Activated naive CD8-positive, alpha-beta T cell treated with anti-CD3 and anti-CD28 coated beads for 36 hours (primary cell): ENCODE results near the gene SRL. TPM values are rescaled to one million over a fixed set of nuclear protein-coding genes. Genes with fewer than 3 reads are reported as not detected.
"Not testable (repeated sequence)": the region's sequence is repeated elsewhere in the genome, so short reads cannot be mapped to it uniquely, and the experiment has no call there.

Experiments
- DNase-seq: peaks from one replicate; pipeline ENCODE4 v3.0.0; 2021
- H3K27ac Mint-ChIP-seq: one replicate; pipeline ENCODE4 v1.8.0; 2022; ENCODE audit warnings: mild to moderate bottlenecking, moderate library complexity, mixed read lengths
- H3K27me3 Mint-ChIP-seq: one replicate; pipeline ENCODE4 v1.8.0; 2022; ENCODE audit warnings: mild to moderate bottlenecking, mixed read lengths
- H3K36me3 Mint-ChIP-seq: one replicate; pipeline ENCODE4 v1.8.0; 2021; ENCODE audit warnings: mild to moderate bottlenecking, mixed read lengths
- H3K4me1 Mint-ChIP-seq: one replicate; pipeline ENCODE4 v1.8.0; 2021; ENCODE audit warnings: mixed read lengths
- H3K4me3 Mint-ChIP-seq: one replicate; pipeline ENCODE4 v1.8.0; 2022; ENCODE audit warnings: mild to moderate bottlenecking, moderate library complexity, mixed read lengths
- H3K9me3 Mint-ChIP-seq: one replicate; pipeline ENCODE4 v1.8.0; 2022; ENCODE audit warnings: mixed read lengths
- total RNA-seq, 2 experiments: library from RNA; stranded (reverse); gene quantifications; one replicate each; pipeline ENCODE4 v1.2.3, GENCODE V29; 2021

The SRL gene
- total RNA-seq, 2 experiments from 2014 or later: not detected

DNA sequence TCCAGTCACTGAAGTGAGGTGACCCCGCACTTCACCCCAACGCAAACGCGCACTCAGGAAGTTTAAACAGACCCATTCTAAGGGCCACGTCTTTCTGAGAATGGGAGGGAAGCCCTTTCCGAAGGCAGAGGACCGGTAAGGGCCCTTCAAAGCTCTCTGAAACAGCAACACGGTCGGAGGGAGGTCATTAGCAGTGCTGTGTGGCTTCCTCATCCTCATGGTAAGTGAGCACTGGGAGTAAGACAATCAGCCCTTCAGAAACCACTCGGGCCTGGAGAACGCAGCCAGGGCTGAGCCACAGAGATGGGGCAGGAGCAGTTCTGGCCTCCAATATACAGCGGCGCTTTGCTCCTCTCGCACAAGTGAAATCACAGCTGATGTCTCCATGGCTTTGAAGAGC, 23.7 kb downstream of the SRL start:
- Mint-ChIP-seq H3K27me3 (peaks cover 9% of the 10 kb centered on the region), H3K36me3 (no peaks in the 10 kb centered on the region), H3K27ac (no peak overlapping the region), H3K4me3 (no peak overlapping the region), H3K4me1 (no peaks in the 10 kb centered on the region), H3K9me3 (no peaks in the 10 kb centered on the region)
- DNase-seq: no peak

DNA sequence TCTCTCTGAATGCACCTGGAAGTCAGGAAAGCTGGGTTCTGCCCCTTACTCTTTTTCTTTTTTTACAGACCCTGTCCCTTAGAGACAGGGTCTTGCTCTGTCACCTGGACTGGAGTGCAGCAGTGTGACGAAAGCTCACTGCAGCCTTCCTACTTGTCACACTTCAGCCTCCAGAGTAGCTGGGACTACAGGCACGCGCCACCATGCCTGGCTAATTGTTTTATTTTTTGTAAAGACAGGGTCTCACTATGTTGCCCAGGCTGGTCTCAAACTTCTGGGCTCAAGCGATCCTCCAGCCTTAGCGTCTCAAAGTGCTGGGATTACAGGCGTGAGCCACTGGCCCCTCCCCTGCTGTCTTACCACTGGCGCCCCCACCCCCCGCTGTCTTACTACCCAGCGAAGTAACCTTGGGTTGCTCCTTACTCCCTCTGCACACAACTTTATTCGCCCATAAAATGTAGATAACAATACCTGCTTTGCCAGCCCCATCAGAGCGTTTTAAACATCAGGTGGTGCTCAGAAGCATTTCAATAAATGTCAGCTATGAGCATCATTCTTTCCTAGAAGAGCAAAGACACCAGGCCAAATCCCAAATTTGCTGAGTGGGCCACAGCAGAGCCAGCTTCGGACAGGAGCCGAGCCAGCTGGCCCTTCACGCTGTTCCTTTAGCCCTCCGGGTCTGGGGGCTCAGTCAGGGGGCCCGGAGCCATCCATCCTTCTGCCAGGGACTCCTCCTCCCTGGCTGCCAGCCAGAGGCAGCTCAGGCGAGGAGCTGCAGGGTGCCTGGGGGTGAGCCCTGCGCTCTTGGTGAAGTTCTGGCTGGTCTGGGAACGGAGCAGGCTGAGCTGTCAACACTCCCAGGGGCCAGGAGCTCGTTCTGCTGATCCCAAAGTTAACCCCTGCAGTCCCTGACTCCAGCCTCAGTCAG, 24.4 kb downstream of the SRL start:
- Mint-ChIP-seq H3K4me3 (no peak overlapping the region), H3K27ac (no peak overlapping the region), H3K9me3 (no peaks in the 10 kb centered on the region), H3K36me3 (no peaks in the 10 kb centered on the region), H3K4me1 (no peaks in the 10 kb centered on the region), H3K27me3 (peaks cover 9% of the 10 kb centered on the region)
- DNase-seq: no peak

DNA sequence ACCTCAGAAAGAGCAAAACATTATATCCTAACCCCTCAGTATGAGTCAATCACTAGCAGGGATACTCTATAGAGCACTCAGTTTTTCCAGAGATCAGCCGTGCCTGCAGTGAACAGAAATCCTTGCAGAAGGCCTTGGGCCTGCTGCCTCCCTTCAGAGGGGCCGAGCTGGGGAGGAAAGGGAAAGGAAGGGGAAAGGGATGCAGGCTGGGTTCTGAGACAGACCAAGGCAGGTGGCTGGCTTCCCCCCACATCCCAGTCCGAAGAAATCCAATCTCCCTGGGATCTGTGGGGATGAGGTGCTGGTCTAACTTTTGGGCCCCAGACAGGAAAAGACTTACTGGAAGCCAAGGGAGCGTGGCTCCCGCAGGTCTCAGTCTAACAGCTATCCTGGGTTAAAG, 25.3 kb downstream of the SRL start:
- H3K27ac Mint-ChIP-seq: no peak overlapping the region

DNA sequence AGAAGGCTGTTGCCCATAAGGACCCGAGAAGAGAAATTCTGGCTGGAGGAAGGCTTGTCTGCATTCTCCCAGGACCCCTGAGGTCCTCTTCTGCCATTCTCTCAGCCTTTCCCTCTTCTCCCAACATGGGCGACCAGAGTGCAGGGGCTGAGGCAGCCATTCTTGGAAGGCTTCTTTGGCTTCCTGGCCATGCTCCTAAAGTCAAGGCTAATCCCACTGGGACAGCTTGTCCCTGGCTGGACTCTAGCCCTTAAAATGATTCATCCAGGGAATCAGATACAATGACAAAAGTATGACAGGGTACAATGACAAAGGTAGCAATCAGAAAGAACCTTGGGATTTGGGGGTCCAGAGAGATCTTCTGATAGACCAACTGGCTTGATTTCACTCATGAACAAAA, 26.8 kb downstream of the SRL start:
- no peaks in the 10 kb centered on the region for H3K36me3 Mint-ChIP-seq
- no peak overlapping the region for H3K4me3 Mint-ChIP-seq
- no peaks in the 10 kb centered on the region for H3K4me1 Mint-ChIP-seq
- DNase-seq: no peak
- no peaks in the 10 kb centered on the region for H3K9me3 Mint-ChIP-seq
- peaks cover 9% of the 10 kb centered on the region for H3K27me3 Mint-ChIP-seq
- H3K27ac Mint-ChIP-seq: no peak overlapping the region

More for the DNA sequence above, 25.3 kb downstream of the SRL start:
- H3K36me3 Mint-ChIP-seq: no peaks in the 10 kb centered on the region
- H3K27me3 Mint-ChIP-seq: peaks cover 9% of the 10 kb centered on the region
- no peak overlapping the region for H3K4me3 Mint-ChIP-seq
- H3K4me1 Mint-ChIP-seq: no peaks in the 10 kb centered on the region
- no peak for DNase-seq
- H3K9me3 Mint-ChIP-seq: no peaks in the 10 kb centered on the region

DNA sequence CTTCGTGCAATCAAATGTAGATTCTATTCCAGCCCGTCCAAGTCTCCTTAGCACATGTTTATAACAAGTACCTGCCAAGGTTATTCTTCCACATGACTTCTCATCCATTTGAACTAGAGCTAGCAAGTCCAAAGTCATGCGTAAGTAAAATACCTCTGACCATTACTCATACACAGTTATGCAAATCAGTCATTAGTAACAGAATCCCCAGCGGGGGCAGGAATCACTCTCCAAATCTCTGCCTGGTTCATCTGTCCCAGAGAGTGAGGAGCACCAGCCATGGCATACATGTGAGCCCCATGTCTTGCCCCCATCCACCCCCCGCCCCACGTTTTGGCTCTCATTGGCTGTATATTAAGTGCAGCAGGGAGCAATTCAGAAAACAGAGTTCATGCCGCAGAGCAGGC, 27.7 kb downstream of the SRL start:
- Mint-ChIP-seq H3K36me3 (no peaks in the 10 kb centered on the region), H3K27ac (no peak overlapping the region), H3K27me3 (peaks cover 9% of the 10 kb centered on the region), H3K4me3 (no peak overlapping the region), H3K4me1 (no peaks in the 10 kb centered on the region), H3K9me3 (no peaks in the 10 kb centered on the region)
- DNase-seq: no peak

DNA sequence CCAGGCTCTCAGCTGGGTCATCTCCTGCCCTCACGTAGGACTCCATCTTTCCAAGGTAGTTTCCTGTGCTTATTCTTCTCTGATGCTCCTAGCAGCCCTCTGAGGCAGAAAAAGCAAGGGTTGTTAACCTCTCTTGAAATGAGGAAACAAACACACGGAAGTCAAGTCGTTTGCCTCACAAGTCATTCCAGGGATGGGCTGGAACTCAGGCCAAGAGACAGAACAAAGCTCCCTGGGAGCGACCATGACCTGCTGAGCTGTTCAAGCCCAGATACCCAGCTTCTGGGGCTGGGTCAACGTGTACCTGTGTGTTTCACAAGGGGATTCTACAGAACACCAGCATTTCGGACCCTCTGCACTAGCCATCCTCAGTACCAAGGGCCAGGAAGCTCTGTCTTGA, 28.1 kb downstream of the SRL start:
- no peak overlapping the region for H3K27ac Mint-ChIP-seq
- no peaks in the 10 kb centered on the region for H3K4me1 Mint-ChIP-seq
- no peak for DNase-seq
- no peaks in the 10 kb centered on the region for H3K36me3 Mint-ChIP-seq
- no peaks in the 10 kb centered on the region for H3K9me3 Mint-ChIP-seq
- peaks cover 9% of the 10 kb centered on the region for H3K27me3 Mint-ChIP-seq
- H3K4me3 Mint-ChIP-seq: no peak overlapping the region

DNA sequence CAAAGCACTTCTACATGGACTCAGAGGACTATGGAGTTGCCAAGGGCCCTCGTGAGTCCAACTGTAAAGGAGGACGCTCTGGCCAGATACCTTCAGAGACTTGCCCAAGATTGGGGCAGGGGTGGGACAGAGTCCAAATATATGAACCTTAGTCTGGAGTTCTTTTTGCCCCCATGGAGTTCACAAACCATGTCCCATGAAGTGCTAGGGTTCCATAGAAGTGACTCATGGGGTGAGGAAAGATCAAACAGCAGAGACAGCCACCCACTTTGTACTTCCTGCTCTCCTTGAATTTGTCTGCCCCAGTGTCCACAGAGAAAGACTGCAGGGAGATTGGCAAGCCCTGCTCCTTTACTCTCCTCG, 29.0 kb downstream of the SRL start:
- Mint-ChIP-seq H3K9me3 (no peaks in the 10 kb centered on the region), H3K4me3 (no peak overlapping the region), H3K36me3 (no peaks in the 10 kb centered on the region), H3K4me1 (no peaks in the 10 kb centered on the region), H3K27me3 (peaks cover 9% of the 10 kb centered on the region), H3K27ac (no peak overlapping the region)
- no peak for DNase-seq

DNA sequence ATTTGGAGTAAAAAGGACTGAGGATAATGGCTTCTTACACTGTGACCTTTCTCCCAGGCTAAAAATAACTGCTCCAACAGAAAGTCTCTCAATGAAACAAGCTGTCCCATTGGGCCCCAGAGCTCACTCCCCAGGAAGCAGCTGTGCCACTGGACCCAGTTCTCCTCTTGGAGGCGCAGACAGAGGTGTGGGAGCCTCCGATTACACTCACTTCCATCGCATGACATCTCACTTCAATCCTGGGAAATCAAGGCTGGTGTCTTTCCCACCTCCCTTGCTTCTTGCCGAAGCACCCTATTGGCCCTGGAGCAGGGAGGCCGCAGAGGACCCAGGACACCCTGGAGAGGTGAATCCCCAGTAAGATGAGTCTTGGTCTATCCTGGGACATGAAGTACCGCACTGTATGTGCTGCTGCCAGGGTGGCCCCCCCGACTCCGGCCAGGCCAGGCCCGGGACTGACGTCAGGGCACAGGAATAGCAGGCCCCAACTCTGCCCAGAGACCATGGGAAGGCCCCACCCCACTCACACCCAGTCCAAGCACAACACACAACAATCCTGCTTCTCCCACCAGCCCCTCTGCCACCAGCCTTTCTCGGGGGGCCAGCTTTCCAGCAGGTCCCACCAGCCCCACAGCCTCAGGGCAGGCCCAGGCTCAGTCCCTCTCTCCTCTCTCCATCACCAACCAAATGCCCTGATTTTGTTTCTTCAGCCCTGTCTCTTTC, 29.5 kb downstream of the SRL start:
- H3K4me1 Mint-ChIP-seq: no peaks in the 10 kb centered on the region
- H3K27me3 Mint-ChIP-seq: peaks cover 9% of the 10 kb centered on the region
- H3K27ac Mint-ChIP-seq: no peak overlapping the region
- no peaks in the 10 kb centered on the region for H3K9me3 Mint-ChIP-seq
- no peak for DNase-seq
- H3K4me3 Mint-ChIP-seq: no peak overlapping the region
- no peaks in the 10 kb centered on the region for H3K36me3 Mint-ChIP-seq

DNA sequence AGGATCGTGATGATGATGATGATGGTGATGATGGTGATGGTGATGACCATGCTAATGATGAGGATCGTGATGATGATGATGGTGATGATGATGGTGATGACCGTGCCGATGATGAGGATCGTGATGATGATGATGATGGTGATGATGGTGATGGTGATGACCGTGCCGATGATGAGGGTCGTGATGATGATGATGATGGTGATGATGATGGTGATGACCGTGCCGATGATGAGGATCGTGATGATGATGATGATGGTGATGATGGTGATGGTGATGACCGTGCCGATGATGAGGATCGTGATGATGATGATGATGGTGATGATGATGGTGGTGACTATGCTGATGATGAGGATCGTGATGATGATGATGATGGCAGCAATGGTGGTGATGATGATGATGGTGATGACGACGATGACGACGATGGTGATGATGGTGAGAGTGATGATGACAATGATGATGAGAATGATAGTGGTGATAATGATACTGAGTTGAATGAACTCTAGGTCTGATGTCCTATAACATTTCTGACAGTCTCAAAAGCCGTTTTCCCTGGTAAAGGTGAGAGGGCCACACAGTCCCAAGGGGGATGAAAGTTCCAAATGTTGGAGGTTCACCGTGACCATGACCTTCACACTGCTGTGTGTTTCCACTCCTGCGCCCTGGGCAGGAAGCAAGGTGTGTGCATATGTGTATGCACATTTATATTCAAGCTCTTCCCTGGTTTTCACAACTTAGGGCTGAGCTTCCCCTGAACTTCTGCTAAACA, 30.3 kb downstream of the SRL start:
- not testable (repeated sequence) for H3K27me3 Mint-ChIP-seq, DNase-seq, H3K4me1 Mint-ChIP-seq, H3K4me3 Mint-ChIP-seq, H3K36me3 Mint-ChIP-seq, H3K27ac Mint-ChIP-seq, H3K9me3 Mint-ChIP-seq

DNA sequence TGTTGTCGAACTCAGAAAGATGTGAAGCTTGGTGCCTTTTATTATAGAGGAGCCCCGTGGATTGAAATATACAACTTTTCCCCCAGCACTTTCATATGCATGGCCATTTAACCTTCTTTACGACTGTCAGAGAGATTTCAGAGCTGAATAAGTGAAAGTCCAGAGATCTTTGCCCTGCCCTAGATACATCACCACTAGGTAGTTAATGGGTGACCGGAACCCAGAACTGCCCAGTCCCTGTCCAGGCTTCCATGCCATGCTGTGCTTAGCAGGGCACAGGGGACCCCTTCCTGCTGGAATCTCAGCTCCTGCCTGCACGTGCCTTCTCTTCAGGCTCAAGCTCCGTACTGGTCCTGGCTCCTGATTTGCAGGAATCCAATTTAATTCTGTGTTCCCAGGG, 32.2 kb downstream of the SRL start:
- H3K36me3 Mint-ChIP-seq: no peaks in the 10 kb centered on the region
- DNase-seq: no peak
- H3K4me3 Mint-ChIP-seq: no peak overlapping the region
- no peaks in the 10 kb centered on the region for H3K9me3 Mint-ChIP-seq
- no peak overlapping the region for H3K27ac Mint-ChIP-seq
- peaks cover 7% of the 10 kb centered on the region for H3K27me3 Mint-ChIP-seq
- H3K4me1 Mint-ChIP-seq: peaks cover 8% of the 10 kb centered on the region

DNA sequence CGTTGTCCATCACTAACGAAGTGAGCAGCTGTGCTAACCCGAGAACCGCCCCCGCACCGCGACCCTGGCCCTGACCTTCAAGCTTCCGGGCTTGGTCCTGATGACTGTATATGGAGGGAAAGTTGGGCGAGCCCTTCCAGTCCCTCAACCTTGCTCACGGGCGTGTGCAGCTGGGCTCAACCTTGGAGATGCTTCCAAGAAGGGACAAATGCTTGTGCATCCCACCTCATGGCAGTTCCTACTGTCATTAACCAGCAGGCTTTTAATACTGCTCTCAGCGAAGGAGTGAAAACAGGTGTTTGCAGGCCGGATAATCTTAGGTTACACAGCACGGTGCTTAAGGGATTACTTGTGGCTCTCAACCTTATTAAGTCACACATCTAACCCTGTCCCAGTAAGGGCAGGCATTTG, 33.5 kb downstream of the SRL start:
- Mint-ChIP-seq H3K27ac (no peak overlapping the region), H3K4me3 (no peak overlapping the region), H3K36me3 (no peaks in the 10 kb centered on the region), H3K9me3 (no peaks in the 10 kb centered on the region), H3K27me3 (peaks cover 4% of the 10 kb centered on the region), H3K4me1 (peaks cover 8% of the 10 kb centered on the region)
- DNase-seq: no peak

DNA sequence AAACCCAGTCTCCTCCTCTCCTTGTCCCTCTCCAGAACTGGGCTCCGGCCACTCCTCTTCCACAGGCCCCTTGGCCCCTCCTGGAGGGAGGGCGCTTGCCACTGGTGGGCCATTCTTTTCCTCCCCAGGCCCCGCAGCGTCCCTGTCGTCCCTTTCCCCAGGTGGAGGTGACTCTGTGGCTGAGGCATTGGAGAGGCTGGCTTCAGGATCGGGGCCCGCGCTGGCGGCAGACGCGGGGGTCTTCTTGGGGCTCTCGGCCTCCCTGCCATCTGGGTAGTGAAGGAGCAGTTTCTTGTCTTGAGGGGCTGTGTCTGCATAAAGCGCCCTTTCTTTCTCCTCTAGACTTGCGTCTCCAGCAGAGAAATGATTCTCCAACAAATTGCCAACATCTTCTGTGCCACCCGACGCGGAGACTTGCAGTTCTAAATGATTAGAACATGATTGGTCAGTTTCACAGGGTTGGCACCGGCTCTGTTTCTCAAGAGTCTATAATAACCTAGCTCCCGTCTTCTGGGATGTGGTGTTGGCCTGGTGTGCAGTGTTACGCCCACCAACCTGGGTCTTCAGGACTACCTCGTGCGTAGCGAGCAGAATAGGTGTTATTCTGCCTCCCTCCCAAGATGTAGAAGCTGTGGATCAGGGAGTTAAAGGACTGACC, 34.1 kb downstream of the SRL start:
- Mint-ChIP-seq H3K36me3 (no peaks in the 10 kb centered on the region), H3K4me1 (peaks cover 8% of the 10 kb centered on the region), H3K27ac (no peak overlapping the region), H3K4me3 (no peak overlapping the region), H3K27me3 (peaks cover 4% of the 10 kb centered on the region), H3K9me3 (no peaks in the 10 kb centered on the region)
- no peak for DNase-seq

DNA sequence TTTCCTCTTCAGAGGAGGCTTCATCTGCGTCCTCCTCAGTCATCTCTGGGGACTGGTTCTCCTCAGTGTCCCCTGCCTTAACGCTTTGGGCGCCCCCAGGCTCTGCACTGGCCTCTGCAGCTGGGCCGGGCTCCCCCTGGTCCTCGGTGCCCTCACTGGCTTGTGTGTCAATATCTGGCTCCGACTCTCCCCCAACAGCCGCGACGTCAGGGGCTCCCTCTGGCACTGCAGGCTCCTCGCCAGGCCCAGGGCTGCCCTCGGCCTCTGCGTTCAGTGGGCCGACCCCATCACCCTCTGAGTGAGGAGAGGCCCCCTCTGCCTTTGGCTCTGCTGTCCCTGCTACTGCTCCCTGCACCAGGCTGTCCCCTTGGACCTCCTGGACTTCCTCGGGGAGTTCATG, 34.7 kb downstream of the SRL start:
- H3K4me3 Mint-ChIP-seq: no peak overlapping the region
- H3K36me3 Mint-ChIP-seq: no peaks in the 10 kb centered on the region
- H3K4me1 Mint-ChIP-seq: peaks cover 8% of the 10 kb centered on the region

DNA sequence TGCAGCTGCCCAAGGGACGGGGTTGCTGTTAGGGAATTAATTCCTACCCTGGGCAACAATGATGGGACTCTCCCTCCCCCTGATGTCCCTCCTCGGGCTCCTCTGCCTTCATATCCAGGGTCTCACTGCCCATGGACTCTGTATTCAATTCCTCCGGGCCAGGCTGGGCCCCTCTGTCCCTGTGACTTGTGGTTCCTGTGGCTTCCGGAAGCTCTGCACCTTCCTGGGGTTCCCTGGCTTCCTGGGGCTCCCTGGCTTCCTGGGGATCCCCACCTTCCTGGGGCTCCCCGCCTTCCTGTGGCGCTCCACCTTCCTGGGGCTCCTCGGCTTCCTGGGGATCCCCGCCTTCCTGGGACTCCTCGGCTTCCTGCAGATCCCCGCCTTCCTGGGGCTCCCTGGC, 35.2 kb downstream of the SRL start:
- DNase-seq: no peak
- Mint-ChIP-seq H3K27ac (no peak overlapping the region), H3K36me3 (no peaks in the 10 kb centered on the region), H3K27me3 (peaks cover 4% of the 10 kb centered on the region), H3K4me3 (no peak overlapping the region), H3K4me1 (peaks cover 8% of the 10 kb centered on the region), H3K9me3 (no peaks in the 10 kb centered on the region)

More for the DNA sequence above, 34.7 kb downstream of the SRL start:
- Mint-ChIP-seq H3K9me3 (no peaks in the 10 kb centered on the region), H3K27ac (no peak overlapping the region), H3K27me3 (peaks cover 4% of the 10 kb centered on the region)
- no peak for DNase-seq

DNA sequence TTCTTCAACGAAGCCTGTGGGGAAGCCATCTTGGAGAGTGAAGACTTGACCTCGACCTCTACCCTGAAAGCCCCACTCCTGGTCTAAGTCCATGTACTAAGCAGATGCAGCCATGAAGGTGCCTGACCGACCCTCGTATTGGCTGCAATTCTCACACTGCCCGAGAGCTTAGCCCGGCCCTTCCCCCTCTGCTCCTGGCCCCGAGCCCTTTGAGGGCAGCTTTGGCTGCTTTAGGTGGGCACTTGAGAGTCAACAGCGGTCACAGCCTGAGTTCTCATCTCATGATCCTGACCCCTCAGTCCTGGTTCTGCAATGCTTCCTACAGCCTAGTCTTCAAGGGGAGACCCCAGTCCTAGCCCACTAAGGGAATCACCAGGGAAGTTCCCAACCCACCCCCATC, 35.9 kb downstream of the SRL start:
- Mint-ChIP-seq H3K27me3 (peaks cover 4% of the 10 kb centered on the region), H3K27ac (no peak overlapping the region), H3K9me3 (no peaks in the 10 kb centered on the region), H3K4me3 (no peak overlapping the region), H3K36me3 (no peaks in the 10 kb centered on the region), H3K4me1 (peaks cover 8% of the 10 kb centered on the region)
- no peak for DNase-seq
